PC-9 (cell line): ENCODE results near the gene NOC2L. TPM values are rescaled to one million over a fixed set of nuclear protein-coding genes. Genes with fewer than 3 reads are reported as not detected.

Experiments used
- BruUV-seq: library from RNA; stranded (reverse); fragments of 400-500 nt; replicated peaks from 2 replicates; lab custom pipeline; 2021; lab: Mats Ljungman, UMichigan
- CTCF ChIA-PET: fragments of 300-600 bp; sonication (Branson Sonifier 250); formaldehyde crosslinking; loops from one replicate; lab custom pipeline; 2022; ENCODE audit warnings: antibody characterized with exemption; lab: Charles Lee
- POLR2A ChIA-PET: fragments of 300-600 bp; sonication (Branson Sonifier 250); formaldehyde crosslinking; loops from one replicate; lab custom pipeline; 2022; ENCODE audit warnings: antibody characterized with exemption; ENCODE audit not compliant: unreplicated experiment; lab: Charles Lee
- DNase-seq, 2 experiments: peaks; one replicate each; pipeline versions ENCODE4 v3.0.0 to v3.0.0-alpha.2; 2015 to 2022; ENCODE audit warnings: mixed read lengths in 1 of 2
- H2AFZ ChIP-seq: fragments of 200-600 bp; sonication (generic); 2 replicates; pipeline ENCODE4 v1.8.1; 2017; ENCODE audit warnings: antibody characterized with exemption
- H3F3A ChIP-seq: fragments of 200-600 bp; sonication (generic); 2 replicates; pipeline ENCODE4 v1.8.1; 2017; ENCODE audit warnings: antibody characterized with exemption, mild to moderate bottlenecking, low read depth; ENCODE audit not compliant: insufficient read depth
- H3K27ac ChIP-seq: fragments of 200-600 bp; sonication (generic); 2 replicates; pipeline ENCODE4 v1.6.1; 2016; ENCODE audit warnings: mixed run types
- H3K27me3 ChIP-seq: fragments of 200-600 bp; sonication (generic); 2 replicates; pipeline ENCODE4 v1.6.1; 2016; ENCODE audit warnings: low read depth, mixed run types; ENCODE audit not compliant: insufficient read depth
- H3K36me3 ChIP-seq: fragments of 200-600 bp; sonication (generic); 2 replicates; pipeline ENCODE4 v1.6.1; 2016; ENCODE audit warnings: low read depth, mixed run types
- H3K4me1 ChIP-seq: fragments of 200-600 bp; sonication (generic); replicated peaks from 2 replicates; pipeline ENCODE4 v1.6.1; 2016; ENCODE audit warnings: mixed run types; ENCODE audit not compliant: insufficient read depth
- H3K4me2 ChIP-seq: fragments of 200-600 bp; sonication (generic); 2 replicates; pipeline ENCODE4 v1.6.1; 2017; ENCODE audit warnings: mixed run types
- H3K4me3 ChIP-seq: fragments of 200-600 bp; sonication (generic); 2 replicates; pipeline ENCODE4 v1.6.1; 2016; ENCODE audit warnings: mixed run types
- H3K79me2 ChIP-seq: fragments of 200-600 bp; sonication (generic); 2 replicates; pipeline ENCODE4 v1.6.1; 2017; ENCODE audit warnings: low read depth, mixed run types
- H3K9me2 ChIP-seq: fragments of 200-600 bp; sonication (generic); 2 replicates; pipeline ENCODE4 v1.8.1; 2017; ENCODE audit warnings: mild to moderate bottlenecking; ENCODE audit not compliant: insufficient read depth
- H3K9me3 ChIP-seq: fragments of 200-600 bp; sonication (generic); 2 replicates; pipeline ENCODE4 v1.8.1; 2016; ENCODE audit warnings: low read depth; ENCODE audit not compliant: insufficient read depth
- H4K20me1 ChIP-seq: fragments of 200-600 bp; sonication (generic); 2 replicates; pipeline ENCODE4 v1.8.1; 2017; ENCODE audit not compliant: insufficient read depth
- CTCF ChIP-seq: fragments of 200-600 bp; sonication (generic); conservative IDR thresholded peaks from 2 replicates; pipeline ENCODE4 v1.6.1; 2017; ENCODE audit warnings: mixed run types, antibody characterized with exemption, mild to moderate bottlenecking, moderate library complexity
- EZH2 ChIP-seq: fragments of 200-600 bp; sonication (generic); IDR thresholded peaks from 2 replicates; pipeline ENCODE4 v1.8.0; 2017; ENCODE audit warnings: antibody characterized with exemption, low read depth
- intact Hi-C: fragments of 100-400 bp; cut with micrococcal nuclease; formaldehyde crosslinking; loops from one replicate; pipeline ENCODE4 v1.10.0; 2022; ENCODE audit not compliant: unreplicated experiment
- total RNA-seq: library from RNA; stranded (reverse); gene quantifications from 2 replicates; pipeline ENCODE4 v1.2.3, GENCODE V29; 2021

NOC2L gene
- total RNA-seq, 1 experiment from 2014 or later: 86.4 TPM

- Histone ChIP-seq H3K4me1 (peaks cover 19% of the 10 kb centered on the region), H3K9me2 (no peaks in the 10 kb centered on the region), H3K4me3 (peak within 1 kb of the TSS; percentile 55), H3K36me3 (no peaks in the 10 kb centered on the region), H3K27me3 (peaks cover 42% of the 10 kb centered on the region), H2AFZ (peak within 1 kb of the TSS; percentile 73; the same call in 1 of the 2 replicates), H3K9me3 (no peaks in the 10 kb centered on the region), H3K4me2 (peak within 1 kb of the TSS; percentile 79), H3K27ac (no peak within 1 kb of the TSS), H3F3A (peaks cover 12% of the 10 kb centered on the region; the same call in 1 of the 2 replicates), H4K20me1 (no peaks in the 10 kb centered on the region; the same call in 1 of the 2 replicates), H3K79me2 (no peaks in the 10 kb centered on the region)
- TF ChIP-seq EZH2: no peak
- TF ChIP-seq CTCF: no peak
- CTCF ChIA-PET: no interaction called here
- intact Hi-C loops: no loop called here
- peak; percentile 61 to 82 for DNase-seq
- BruUV-seq: no TSS peak
- POLR2A ChIA-PET: interaction anchor here (0.6 kb wide), 1 partner anchor 43 kb away, joined by 4 read pairs; no protein-coding TSS in a partner anchor
Observed at GRCh38 chr1:923131-923990, 35.7 kb downstream of the NOC2L start, which contains the start of gene SAMD11. Gene SAMD11, plus strand, starts transcription at chr1:923923. Its CDS starts 509 bp downstream, at chr1:924432.

DNA sequence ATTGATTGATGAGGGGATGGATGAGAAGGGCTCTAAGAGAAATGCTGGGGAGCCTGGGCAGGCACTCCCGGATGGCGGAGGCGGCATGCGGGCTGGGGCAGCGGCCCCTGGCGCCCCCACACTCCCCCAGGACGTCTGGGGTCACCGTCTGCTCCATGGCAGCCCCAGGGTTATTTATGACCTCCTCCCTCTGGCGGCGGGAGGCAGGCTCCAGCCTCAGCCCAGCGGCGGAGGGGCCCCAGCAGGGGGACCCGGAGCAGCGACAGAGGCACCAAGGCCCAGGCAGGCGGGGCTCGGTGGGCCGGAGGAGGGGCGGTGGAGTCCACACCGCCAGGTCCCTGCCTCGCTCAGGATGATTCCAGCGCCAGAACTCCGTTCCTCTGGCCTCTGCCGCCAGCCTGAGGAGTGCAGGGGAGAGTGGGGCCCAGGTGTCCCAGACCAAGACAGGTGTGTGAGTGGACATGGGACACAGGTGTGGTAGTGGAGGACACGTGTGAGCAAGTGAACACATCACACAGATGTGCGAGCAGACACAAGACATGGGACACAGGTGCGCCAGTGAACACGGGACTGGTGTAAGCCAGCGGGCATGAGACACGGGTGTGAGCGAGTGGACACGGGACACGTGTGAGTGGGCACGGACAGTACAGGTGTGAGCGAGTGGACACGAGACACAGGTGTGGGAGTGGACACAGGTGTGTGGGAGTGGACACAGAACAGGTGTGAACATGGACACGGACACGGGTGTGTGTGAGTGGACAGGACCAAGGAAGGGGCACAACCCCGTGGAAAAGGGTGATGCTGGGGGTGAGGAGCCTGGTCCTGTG, 37.8 kb downstream of the NOC2L start:
- no peaks in the 10 kb centered on the region; the same call in 1 of the 2 replicates for H4K20me1 ChIP-seq
- H3K4me1 ChIP-seq: peaks cover 19% of the 10 kb centered on the region
- H3K4me2 ChIP-seq: peak overlapping the region; percentile 61
- no peaks in the 10 kb centered on the region for H3K79me2 ChIP-seq
- intact Hi-C loops: no loop called here
- DNase-seq: peak in 1 of 2 experiments; percentile 62
- BruUV-seq: no TSS peak
- no peaks in the 10 kb centered on the region for H3K9me2 ChIP-seq
- H3K27me3 ChIP-seq: peaks cover 46% of the 10 kb centered on the region
- H3K4me3 ChIP-seq: no peak overlapping the region
- H3K27ac ChIP-seq: no peak overlapping the region
- H2AFZ ChIP-seq: no peak overlapping the region
- H3F3A ChIP-seq: peaks cover 12% of the 10 kb centered on the region; the same call in 1 of the 2 replicates
- no peaks in the 10 kb centered on the region for H3K36me3 ChIP-seq
- POLR2A ChIA-PET: interaction anchor here (0.6 kb wide), 1 partner anchor 38 kb away, joined by 3 read pairs; the partner anchor contains the start of gene NOC2L
- peak; percentile 59; the same call in 1 of the 2 replicates for TF ChIP-seq CTCF
- TF ChIP-seq EZH2: no peak
- CTCF ChIA-PET: interaction anchor here (0.7 kb wide), 1 partner anchor 21 kb away, joined by 3 read pairs; no protein-coding TSS in a partner anchor
- H3K9me3 ChIP-seq: no peaks in the 10 kb centered on the region

- H3K4me2 ChIP-seq: peak overlapping the region; percentile 61
- BruUV-seq: no TSS peak
- H2AFZ ChIP-seq: no peak overlapping the region
- intact Hi-C loops: no loop called here
- H3K27me3 ChIP-seq: peaks cover 46% of the 10 kb centered on the region
- H3K36me3 ChIP-seq: no peaks in the 10 kb centered on the region
- H3K4me1 ChIP-seq: peaks cover 19% of the 10 kb centered on the region
- no peak for DNase-seq
- H3K79me2 ChIP-seq: no peaks in the 10 kb centered on the region
- H3K4me3 ChIP-seq: no peak overlapping the region
- ChIA-PET POLR2A (interaction anchor here (0.6 kb wide), 1 partner anchor 38 kb away, joined by 3 read pairs; the partner anchor contains the start of gene NOC2L), CTCF (interaction anchor here (0.7 kb wide), 1 partner anchor 22 kb away, joined by 3 read pairs; no protein-coding TSS in a partner anchor)
- no peaks in the 10 kb centered on the region for H3K9me3 ChIP-seq
- H4K20me1 ChIP-seq: no peaks in the 10 kb centered on the region; the same call in 1 of the 2 replicates
- H3F3A ChIP-seq: peaks cover 12% of the 10 kb centered on the region; the same call in 1 of the 2 replicates
- no peak overlapping the region for H3K27ac ChIP-seq
- no peaks in the 10 kb centered on the region for H3K9me2 ChIP-seq
- TF ChIP-seq CTCF (no peak), EZH2 (no peak)
Observed at GRCh38 chr1:920521-920920, 38.5 kb downstream of the NOC2L start.
